Measurements from ENCODE around the gene NR2F1-AS1. TPM values are rescaled to one million over a fixed set of nuclear protein-coding genes. Genes with fewer than 3 reads are reported as not detected.

Gene NR2F1-AS1
- total RNA-seq, 2 experiments from 2014 or later = not detected

- H3K27ac ChIP-seq (ENCODE audit: low read depth, low read length, poor library complexity, severe bottlenecking) = no peak overlapping the region
- H3K9me3 ChIP-seq (ENCODE audit: low read length) = no peaks in the 10 kb centered on the region
- H4K20me1 ChIP-seq (ENCODE audit: insufficient read depth, low read length) = no peaks in the 10 kb centered on the region
- H3K4me1 ChIP-seq (ENCODE audit: insufficient read depth, low read length, poor library complexity, severe bottlenecking) = no peaks in the 10 kb centered on the region
- intact Hi-C loops (cut with micrococcal nuclease; ENCODE audit: unreplicated experiment) = loop anchor here (5.0 kb wide), 1 partner anchor 204 kb away; no protein-coding TSS in a partner anchor
- H3K79me2 ChIP-seq (ENCODE audit: insufficient read depth, low read depth, low read length) = no peaks in the 10 kb centered on the region
- H3K9me2 ChIP-seq (ENCODE audit: insufficient read depth, low read length) = no peaks in the 10 kb centered on the region
- H3K4me3 ChIP-seq (ENCODE audit: low read depth, low read length, poor library complexity, severe bottlenecking) = no peak overlapping the region
- no peak for TF ChIP-seq EZH2phosphoT487 (IDR thresholded peaks at IDR 0.05; ENCODE audit: borderline replicate concordance, low read depth, low read length)
- TF ChIP-seq CTCF (conservative IDR thresholded peaks at IDR 0.05; ENCODE audit: low read length) = no peak
- BruUV-seq (replicated peaks) = no TSS peak
- POLR2A ChIA-PET = no interaction called here
- H2AFZ ChIP-seq (ENCODE audit: low read length) = no peak overlapping the region
- no peak overlapping the region for H3K4me2 ChIP-seq (ENCODE audit: low read length)
- DNase-seq (ENCODE audit: low spot score) = no peak
- H3K36me3 ChIP-seq (ENCODE audit: insufficient read depth, low read length) = no peaks in the 10 kb centered on the region
- CTCF ChIA-PET (ENCODE audit: unreplicated experiment) = no interaction called here
Observed at GRCh38 chr5:93592883-93593282, 11.9 kb upstream of the NR2F1-AS1 start.

GRCh38 chr5:93591323-93591945 is 10.4 kb upstream of the NR2F1-AS1 start:
- POLR2A ChIA-PET = no interaction called here
- H3K9me2 ChIP-seq (ENCODE audit: insufficient read depth, low read length) = no peaks in the 10 kb centered on the region

More at GRCh38 chr5:93591323-93591945, 10.4 kb upstream of the NR2F1-AS1 start:
- intact Hi-C loops (cut with micrococcal nuclease; ENCODE audit: unreplicated experiment) = loop anchor here (5.0 kb wide), 1 partner anchor 206 kb away; no protein-coding TSS in a partner anchor
- TF ChIP-seq EZH2phosphoT487 (IDR thresholded peaks at IDR 0.05; ENCODE audit: borderline replicate concordance, low read depth, low read length) = no peak
- no peak for TF ChIP-seq CTCF (conservative IDR thresholded peaks at IDR 0.05; ENCODE audit: low read length)
- H3K9me3 ChIP-seq (ENCODE audit: low read length) = no peaks in the 10 kb centered on the region
- DNase-seq (ENCODE audit: low spot score) = no peak
- H3K27ac ChIP-seq (ENCODE audit: low read depth, low read length, poor library complexity, severe bottlenecking) = no peak overlapping the region
- no peak overlapping the region for H3K4me2 ChIP-seq (ENCODE audit: low read length)
- H3K36me3 ChIP-seq (ENCODE audit: insufficient read depth, low read length) = no peaks in the 10 kb centered on the region
- H4K20me1 ChIP-seq (ENCODE audit: insufficient read depth, low read length) = no peaks in the 10 kb centered on the region
- no peaks in the 10 kb centered on the region for H3K4me1 ChIP-seq (ENCODE audit: insufficient read depth, low read length, poor library complexity, severe bottlenecking)
- H2AFZ ChIP-seq (ENCODE audit: low read length) = no peak overlapping the region
- no TSS peak for BruUV-seq (replicated peaks)
- no peaks in the 10 kb centered on the region for H3K79me2 ChIP-seq (ENCODE audit: insufficient read depth, low read depth, low read length)
- CTCF ChIA-PET (ENCODE audit: unreplicated experiment) = no interaction called here
- no peak overlapping the region for H3K4me3 ChIP-seq (ENCODE audit: low read depth, low read length, poor library complexity, severe bottlenecking)

Data from OCI-LY7 (cell line).